Measurements from ENCODE around the gene KCNK1.

DNA sequence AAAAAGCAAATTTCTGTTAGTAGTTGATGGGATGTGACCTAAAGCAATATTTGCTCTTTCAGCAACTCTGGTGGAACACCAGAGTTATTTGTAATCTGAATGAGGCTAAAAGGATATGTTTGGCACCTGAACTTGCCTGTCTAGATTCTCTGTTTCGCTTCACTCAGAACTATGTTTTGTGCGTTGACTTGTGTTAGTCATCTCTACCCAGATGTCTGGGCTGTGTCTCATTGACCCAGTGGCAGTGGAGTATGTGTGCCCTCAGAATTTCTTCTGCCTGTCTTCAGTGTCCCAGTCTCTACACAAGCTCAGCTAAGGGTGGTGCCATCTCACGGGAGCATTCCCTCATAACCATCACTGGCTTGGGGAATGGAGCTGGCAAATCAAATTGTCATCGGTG is 13.9 kb downstream of the KCNK1 start:
- TF ChIP-seq, protein P1, sequence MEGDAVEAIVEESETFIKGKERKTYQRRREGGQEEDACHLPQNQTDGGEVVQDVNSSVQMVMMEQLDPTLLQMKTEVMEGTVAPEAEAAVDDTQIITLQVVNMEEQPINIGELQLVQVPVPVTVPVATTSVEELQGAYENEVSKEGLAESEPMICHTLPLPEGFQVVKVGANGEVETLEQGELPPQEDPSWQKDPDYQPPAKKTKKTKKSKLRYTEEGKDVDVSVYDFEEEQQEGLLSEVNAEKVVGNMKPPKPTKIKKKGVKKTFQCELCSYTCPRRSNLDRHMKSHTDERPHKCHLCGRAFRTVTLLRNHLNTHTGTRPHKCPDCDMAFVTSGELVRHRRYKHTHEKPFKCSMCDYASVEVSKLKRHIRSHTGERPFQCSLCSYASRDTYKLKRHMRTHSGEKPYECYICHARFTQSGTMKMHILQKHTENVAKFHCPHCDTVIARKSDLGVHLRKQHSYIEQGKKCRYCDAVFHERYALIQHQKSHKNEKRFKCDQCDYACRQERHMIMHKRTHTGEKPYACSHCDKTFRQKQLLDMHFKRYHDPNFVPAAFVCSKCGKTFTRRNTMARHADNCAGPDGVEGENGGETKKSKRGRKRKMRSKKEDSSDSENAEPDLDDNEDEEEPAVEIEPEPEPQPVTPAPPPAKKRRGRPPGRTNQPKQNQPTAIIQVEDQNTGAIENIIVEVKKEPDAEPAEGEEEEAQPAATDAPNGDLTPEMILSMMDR (IDR thresholded peaks at IDR 0.05; ENCODE audit: insufficient read depth, low read length), result no peak
- no peak for TF ChIP-seq SPI1 (IDR thresholded peaks at IDR 0.05; ENCODE audit: borderline replicate concordance, low read depth)
- no peak for TF ChIP-seq POLR2AphosphoS5 (IDR thresholded peaks at IDR 0.05; ENCODE audit: low read depth)
- TF ChIP-seq GABPA (IDR thresholded peaks at IDR 0.05; ENCODE audit: low read depth), result no peak

Data from HL-60 (cell line).